Measurements from ENCODE around the gene NAGPA. TPM values are rescaled to one million over a fixed set of nuclear protein-coding genes. Genes with fewer than 3 reads are reported as not detected.

The NAGPA gene
- total and polyA plus RNA-seq, 2 of the 13 experiments (the other 11 are each of a cell fraction or from before 2014, with no cell fraction given), result 27.1 to 60.3 TPM

GRCh38 chr16:5032748-5033167 lies 977 bp downstream of the NAGPA start (continued):
- TF ChIP-seq ZNF646 (CRISPR knock-in tag; IDR thresholded peaks at IDR 0.05) (no peak), ZFP36L1 (CRISPR knock-in tag; IDR thresholded peaks at IDR 0.05) (no peak), NR2F1 (CRISPR knock-in tag; IDR thresholded peaks at IDR 0.05) (peak in 1 of 2 experiments; percentile 71; a peak in 2 of 4 replicates), ZNF280B (CRISPR knock-in tag; IDR thresholded peaks at IDR 0.05; ENCODE audit: borderline replicate concordance) (no peak), POLR2A (IDR thresholded peaks at IDR 0.05; ENCODE audit: insufficient read depth in 1 of 2, low read depth in 2 of 2, low read length in 2 of 2) (peak in 1 of 2 experiments; percentile 77; a peak in 2 of 4 replicates), ZNF737 (CRISPR knock-in tag; IDR thresholded peaks at IDR 0.05; ENCODE audit: borderline replicate concordance) (no peak), SETDB1 (CRISPR knock-in tag; IDR thresholded peaks at IDR 0.05; ENCODE audit: borderline replicate concordance) (no peak), SAFB2 (CRISPR knock-in tag; IDR thresholded peaks at IDR 0.05; ENCODE audit: borderline replicate concordance, low read depth) (no peak), ZNF414 (CRISPR knock-in tag; IDR thresholded peaks at IDR 0.05) (no peak; the same call in 1 of the 2 replicates), ZFP37 (CRISPR knock-in tag; IDR thresholded peaks at IDR 0.05; ENCODE audit: borderline replicate concordance) (no peak), ETV5 (CRISPR knock-in tag; IDR thresholded peaks at IDR 0.05; ENCODE audit: borderline replicate concordance) (no peak), ZNF296 (CRISPR knock-in tag; conservative IDR thresholded peaks at IDR 0.05) (no peak), ZNF550 (CRISPR knock-in tag; IDR thresholded peaks at IDR 0.05; ENCODE audit: borderline replicate concordance) (no peak), FOXO4 (CRISPR knock-in tag; conservative IDR thresholded peaks at IDR 0.05) (0 out of 2 replicates have a peak, but pooled peaks have one; percentile 84), AHR (CRISPR knock-in tag; IDR thresholded peaks at IDR 0.05) (no peak), ZNF510 (CRISPR knock-in tag; IDR thresholded peaks at IDR 0.05; ENCODE audit: low read depth) (no peak), KLF13 (CRISPR knock-in tag; IDR thresholded peaks at IDR 0.05) (no peak), NFE2L2 (IDR thresholded peaks at IDR 0.05; ENCODE audit: low read length) (0 out of 2 replicates have a peak, but pooled peaks have one; percentile 5)

Data from HepG2 (cell line).